Upper lobe of left lung (tissue), 4 donors: Measurements from ENCODE around the gene BCAT1.

ENCODE experiments used
- EP300 ChIP-seq, 4 donors: sonication (generic); formaldehyde crosslinking; IDR thresholded peaks; one replicate each; pipeline ENCODE4 v1.5.1; 2017; ENCODE audit warnings: antibody characterized with exemption in 4 of 4, control low read depth in 2 of 4
- POLR2A ChIP-seq, 4 donors: fragments of 450-650 bp; IDR thresholded peaks; one replicate each; pipeline ENCODE4 v1.5.1; 2016 to 2017; ENCODE audit warnings: antibody characterized with exemption in 4 of 4, mild to moderate bottlenecking in 2 of 4
- POLR2AphosphoS5 ChIP-seq, 2 donors: sonication (generic); formaldehyde crosslinking; IDR thresholded peaks; one replicate each; pipeline ENCODE4 v1.5.1; 2017; ENCODE audit warnings: antibody characterized with exemption in 2 of 2
- TF ChIP-seq, protein P1 (sequence below), 6 experiments: fragments of 450-650 bp in 4 of 6; fragments of 200-600 bp in 2 of 6; sonication (generic) in 2 of 6; IDR thresholded peaks; one replicate each; pipeline ENCODE4 v1.5.1; 2016 to 2019; ENCODE audit warnings: antibody characterized with exemption in 6 of 6

DNA sequence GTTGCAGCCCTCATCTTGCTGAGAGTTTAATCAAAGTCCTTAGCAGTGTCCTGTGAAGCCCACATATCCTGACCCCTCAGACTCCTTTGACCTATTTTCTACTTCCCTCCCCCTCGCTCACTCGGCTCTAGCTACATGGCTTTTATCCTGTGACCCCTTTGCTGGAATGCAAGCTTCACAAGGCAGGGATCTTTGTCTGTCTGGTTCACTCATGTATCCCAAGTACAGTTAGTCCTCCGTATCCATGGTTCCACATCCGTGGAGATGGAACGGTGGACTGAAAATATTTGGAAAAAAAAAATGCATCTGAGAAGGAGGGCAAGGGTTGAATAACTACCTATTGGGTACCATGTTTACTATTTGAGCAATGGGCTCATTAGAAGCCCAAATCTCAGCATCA, 173.8 kb downstream of the BCAT1 start:
- TF ChIP-seq, protein P1, sequence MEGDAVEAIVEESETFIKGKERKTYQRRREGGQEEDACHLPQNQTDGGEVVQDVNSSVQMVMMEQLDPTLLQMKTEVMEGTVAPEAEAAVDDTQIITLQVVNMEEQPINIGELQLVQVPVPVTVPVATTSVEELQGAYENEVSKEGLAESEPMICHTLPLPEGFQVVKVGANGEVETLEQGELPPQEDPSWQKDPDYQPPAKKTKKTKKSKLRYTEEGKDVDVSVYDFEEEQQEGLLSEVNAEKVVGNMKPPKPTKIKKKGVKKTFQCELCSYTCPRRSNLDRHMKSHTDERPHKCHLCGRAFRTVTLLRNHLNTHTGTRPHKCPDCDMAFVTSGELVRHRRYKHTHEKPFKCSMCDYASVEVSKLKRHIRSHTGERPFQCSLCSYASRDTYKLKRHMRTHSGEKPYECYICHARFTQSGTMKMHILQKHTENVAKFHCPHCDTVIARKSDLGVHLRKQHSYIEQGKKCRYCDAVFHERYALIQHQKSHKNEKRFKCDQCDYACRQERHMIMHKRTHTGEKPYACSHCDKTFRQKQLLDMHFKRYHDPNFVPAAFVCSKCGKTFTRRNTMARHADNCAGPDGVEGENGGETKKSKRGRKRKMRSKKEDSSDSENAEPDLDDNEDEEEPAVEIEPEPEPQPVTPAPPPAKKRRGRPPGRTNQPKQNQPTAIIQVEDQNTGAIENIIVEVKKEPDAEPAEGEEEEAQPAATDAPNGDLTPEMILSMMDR (IDR thresholded peaks at IDR 0.05), result no peak
- no peak for TF ChIP-seq POLR2A (IDR thresholded peaks at IDR 0.05)
- no peak for TF ChIP-seq EP300 (IDR thresholded peaks at IDR 0.05)
- TF ChIP-seq POLR2AphosphoS5 (IDR thresholded peaks at IDR 0.05), result no peak
